H1 (cell line): Measurements from ENCODE around the gene NXN. TPM values are rescaled to one million over a fixed set of nuclear protein-coding genes. Genes with fewer than 3 reads are reported as not detected.

ENCODE experiments used
- CTCF ChIA-PET: fragments of 300-600 bp; sonication (Branson Sonifier 250); formaldehyde crosslinking; loops from one replicate; lab custom pipeline; 2021; ENCODE audit not compliant: partially characterized antibody; lab: Charles Lee
- POLR2A ChIA-PET: fragments of 300-600 bp; sonication (Branson Sonifier 250); formaldehyde crosslinking; loops from one replicate; lab custom pipeline; 2021; ENCODE audit warnings: inconsistent platforms; ENCODE audit not compliant: partially characterized antibody; lab: Charles Lee
- DNase-seq, 2 experiments: peaks; one replicate each; pipeline versions ENCODE4 v3.0.0 to v3.0.0-alpha.2; 2010 to 2022; ENCODE audit warnings: low spot score in 2 of 2, low read depth in 1 of 2, mixed read lengths in 1 of 2
- FAIRE-seq: peaks from 2 replicates; lab custom pipeline; 2011; peaks lifted over from hg19 to GRCh38; lab: Jason Lieb, UNC
- H2AFZ ChIP-seq: 2 replicates; pipeline ENCODE4 v1.8.1; 2012; ENCODE audit warnings: low read length, inconsistent platforms
- H2AK5ac ChIP-seq: 2 replicates; pipeline ENCODE4 v1.6.1; 2013; ENCODE audit warnings: low read depth, low read length
- H2BK120ac ChIP-seq: replicated peaks from 2 replicates; pipeline ENCODE3; 2013; ENCODE audit warnings: low read depth, low read length, inconsistent platforms
- H2BK12ac ChIP-seq: 2 replicates; pipeline ENCODE4 v1.6.1; 2013; ENCODE audit warnings: low read depth, low read length
- H2BK15ac ChIP-seq: 2 replicates; pipeline ENCODE4 v1.6.1; 2013; ENCODE audit warnings: low read length
- H2BK20ac ChIP-seq: 2 replicates; pipeline ENCODE4 v1.6.1; 2013; ENCODE audit warnings: low read length
- H2BK5ac ChIP-seq: 2 replicates; pipeline ENCODE4 v1.6.1; 2013; ENCODE audit warnings: low read depth, low read length
- H3K14ac ChIP-seq: 2 replicates; pipeline ENCODE4 v1.6.1; 2013; ENCODE audit warnings: inconsistent platforms; ENCODE audit not compliant: insufficient read length
- H3K18ac ChIP-seq: 2 replicates; pipeline ENCODE4 v1.6.1; 2013; ENCODE audit warnings: low read length; ENCODE audit errors: extremely low read depth
- H3K23ac ChIP-seq: 2 replicates; pipeline ENCODE4 v1.6.1; 2013; ENCODE audit warnings: inconsistent platforms; ENCODE audit not compliant: insufficient read length
- H3K23me2 ChIP-seq: 2 replicates; pipeline ENCODE4 v1.6.1; 2013; ENCODE audit warnings: low read depth, low read length
- H3K27ac ChIP-seq: 2 replicates; pipeline ENCODE4 v1.6.1; 2011; ENCODE audit warnings: low read depth, low read length, inconsistent platforms
- H3K27me3 ChIP-seq, 4 experiments: replicated peaks in 1 of 4; 1 replicate in 1 of 4; 2 replicates in 3 of 4; pipeline versions ENCODE4 v1.6.1 to v1.8.1; 2011 to 2013; ENCODE audit warnings: low read length in 3 of 4, mild to moderate bottlenecking in 3 of 4, inconsistent platforms in 2 of 4, mixed read lengths in 2 of 4, moderate library complexity in 1 of 4; ENCODE audit not compliant: control insufficient read depth in 3 of 4, insufficient read depth in 3 of 4; ENCODE audit errors: extremely low read depth in 1 of 4
- H3K36me3 ChIP-seq, 4 experiments: 2 replicates each; pipeline versions ENCODE4 v1.6.1 to v1.8.1; 2011 to 2013; ENCODE audit warnings: mild to moderate bottlenecking in 4 of 4, low read length in 3 of 4, moderate library complexity in 2 of 4, control low read depth in 1 of 4, inconsistent platforms in 1 of 4; ENCODE audit not compliant: insufficient read depth in 4 of 4, control insufficient read depth in 2 of 4
- H3K4ac ChIP-seq: replicated peaks from 2 replicates; pipeline ENCODE3; 2013; ENCODE audit warnings: low read length, low read depth, mixed read lengths, inconsistent platforms; ENCODE audit not compliant: insufficient read length
- H3K4me1 ChIP-seq, 4 experiments: replicated peaks in 1 of 4; 1 replicate in 1 of 4; 2 replicates in 3 of 4; pipeline versions ENCODE4 v1.6.1 to v1.8.1; 2011 to 2013; ENCODE audit warnings: low read length in 3 of 4, inconsistent platforms in 2 of 4, mixed read lengths in 1 of 4; ENCODE audit not compliant: insufficient read depth in 4 of 4, control insufficient read depth in 3 of 4
- H3K4me2 ChIP-seq, 2 experiments: 2 replicates each; pipeline versions ENCODE4 v1.6.1 to v1.8.1; 2011 to 2013; ENCODE audit warnings: low read depth in 2 of 2, low read length in 2 of 2, control low read depth in 1 of 2, inconsistent platforms in 1 of 2, mild to moderate bottlenecking in 1 of 2; ENCODE audit not compliant: insufficient read depth in 1 of 2
- H3K4me3 ChIP-seq, 4 experiments: fragments of 200-600, 300-600 bp in 1 of 4; sonication (generic), shearing (Covaris generic), sonication (Bioruptor Twin) in 1 of 4; 2 replicates each; pipeline versions ENCODE4 v1.5.1 to v1.8.1; 2011 to 2016; ENCODE audit warnings: low read length in 4 of 4, low read depth in 3 of 4, control low read depth in 2 of 4, inconsistent platforms in 2 of 4, mild to moderate bottlenecking in 2 of 4, mixed read lengths in 1 of 4, moderate library complexity in 1 of 4; ENCODE audit not compliant: insufficient read depth in 2 of 4; ENCODE audit errors: extremely low read depth in 1 of 4
- H3K56ac ChIP-seq: replicated peaks from 2 replicates; pipeline ENCODE3; 2013; ENCODE audit warnings: low read depth, mild to moderate bottlenecking, mixed read lengths, low read length, inconsistent platforms; ENCODE audit not compliant: insufficient read length
- H3K79me1 ChIP-seq: 2 replicates; pipeline ENCODE4 v1.6.1; 2013; ENCODE audit warnings: low read depth, low read length, control low read depth
- H3K79me2 ChIP-seq, 2 experiments: 2 replicates each; pipeline versions ENCODE4 v1.6.1 to v1.8.1; 2012 to 2013; ENCODE audit warnings: low read length in 2 of 2, mild to moderate bottlenecking in 2 of 2, inconsistent platforms in 1 of 2; ENCODE audit not compliant: insufficient read depth in 2 of 2, control insufficient read depth in 1 of 2
- H3K9ac ChIP-seq, 4 experiments: replicated peaks in 1 of 4; 1 replicate in 1 of 4; 2 replicates in 3 of 4; pipeline versions ENCODE4 v1.6.1 to v1.8.1; 2011 to 2013; ENCODE audit warnings: low read depth in 3 of 4, low read length in 3 of 4, control low read depth in 2 of 4, mild to moderate bottlenecking in 2 of 4, moderate library complexity in 2 of 4, inconsistent platforms in 1 of 4; ENCODE audit errors: extremely low read depth in 1 of 4
- H3K9me3 ChIP-seq, 2 experiments: 2 replicates each; pipeline versions ENCODE4 v1.6.1 to v1.8.1; 2012 to 2013; ENCODE audit warnings: mild to moderate bottlenecking in 2 of 2, moderate library complexity in 2 of 2, control low read depth in 1 of 2, inconsistent platforms in 1 of 2, low read depth in 1 of 2, low read length in 1 of 2, mixed read lengths in 1 of 2; ENCODE audit not compliant: insufficient read depth in 2 of 2
- H4K20me1 ChIP-seq, 2 experiments: replicated peaks in 1 of 2; 2 replicates each; pipeline versions ENCODE3 to v1.8.1; 2011 to 2013; ENCODE audit warnings: inconsistent platforms in 2 of 2, low read length in 2 of 2, mild to moderate bottlenecking in 1 of 2; ENCODE audit not compliant: insufficient read depth in 2 of 2, control insufficient read depth in 1 of 2
- H4K5ac ChIP-seq: 2 replicates; pipeline ENCODE4 v1.6.1; 2013; ENCODE audit warnings: low read length, low read depth, mixed read lengths, inconsistent platforms; ENCODE audit not compliant: insufficient read length
- H4K8ac ChIP-seq: 2 replicates; pipeline ENCODE4 v1.8.0; 2013; ENCODE audit warnings: mild to moderate bottlenecking, moderate library complexity, low read length, inconsistent platforms; ENCODE audit not compliant: insufficient read depth; ENCODE audit errors: extremely low read depth
- H4K91ac ChIP-seq: replicated peaks from 2 replicates; pipeline ENCODE3; 2013; ENCODE audit warnings: low read length, mixed read lengths, inconsistent platforms; ENCODE audit not compliant: insufficient read length
- BRCA1 ChIP-seq: IDR thresholded peaks from 2 replicates; pipeline ENCODE4 v1.6.1; 2012; ENCODE audit warnings: low read depth, low read length, improper control_type of control experiment
- CHD1 ChIP-seq: IDR thresholded peaks from 2 replicates; pipeline ENCODE4 v1.6.1; 2012; ENCODE audit warnings: low read depth, low read length, improper control_type of control experiment
- NRF1 ChIP-seq: IDR thresholded peaks from 2 replicates; pipeline ENCODE4 v1.6.1; 2011; ENCODE audit warnings: mild to moderate bottlenecking, low read depth, low read length, improper control_type of control experiment
- RBBP5 ChIP-seq: IDR thresholded peaks from 2 replicates; pipeline ENCODE4 v1.7.1; 2012; ENCODE audit warnings: low read depth, mild to moderate bottlenecking, inconsistent platforms, low read length, moderate library complexity, borderline replicate concordance
- RNF2 ChIP-seq: fragments of 200-900, 300-1000 bp; sonication (generic); IDR thresholded peaks from 2 replicates; pipeline ENCODE4 v1.7.1; 2016; ENCODE audit warnings: borderline replicate concordance, low read depth, mild to moderate bottlenecking, antibody characterized with exemption, low read length; ENCODE audit not compliant: poor library complexity, severe bottlenecking; ENCODE audit errors: missing control alignments
- ZNF274 ChIP-seq: IDR thresholded peaks from 2 replicates; pipeline ENCODE4 v1.7.0; 2012; ENCODE audit warnings: low read length, borderline replicate concordance; ENCODE audit errors: extremely low read depth
- WGBS, 2 experiments: shearing (Covaris generic) in 1 of 2; methylation state at CpG; one replicate each; pipeline versions ENCODE4 v1.1.6 to v1.1.7; 2013 to 2015; ENCODE audit warnings: low lambda C conversion rate in 2 of 2, mixed read lengths in 2 of 2, inconsistent platforms in 1 of 2, low coverage in 1 of 2, missing lambda C conversion rate in 1 of 2; ENCODE audit not compliant: insufficient replicate concordance in 2 of 2, insufficient coverage in 1 of 2, insufficient read length in 1 of 2; ENCODE audit errors: extremely low coverage in 1 of 2, missing lambda C conversion rate in 1 of 2; 5-methylcytosine and 5-hydroxymethylcytosine counted together
- polyA plus RNA-seq, 7 experiments: library from polyadenylated mRNA; depleted of rRNA in 3 of 7; stranded (reverse) in 5 of 7; unstranded in 2 of 7; fragments of >200 nt in 5 of 7; fragments of 200-250 nt in 2 of 7; gene quantifications; 1 replicate in 5 of 7; 2 replicates in 1 of 7; 4 replicates in 1 of 7; pipeline versions ENCODE4 v1.2.1 to v1.2.3, GENCODE V29; 2011 to 2013; ENCODE audit warnings: missing spikeins in 2 of 7, mixed read lengths in 2 of 7
- total RNA-seq: library from RNA; stranded (reverse); fragmentation: NEBNext Ultra II Directional; extraction: Animal tissue kit (Norgen Biotek cat#: 25700); gene quantifications from 2 replicates; pipeline ENCODE4 v1.2.1, GENCODE V29; 2021

NXN gene
- total and polyA plus RNA-seq, 2 of the 8 experiments (the other 6 are each of a cell fraction or from before 2014, with no cell fraction given) = 94.1 to 107 TPM

GRCh38 chr17:826778-827177 lies 152.8 kb downstream of the NXN start:
- no peak overlapping the region for H3K4me3 ChIP-seq
- H2BK15ac ChIP-seq = no peak overlapping the region
- no peak overlapping the region for H2AK5ac ChIP-seq
- H3K9ac ChIP-seq = no peak overlapping the region
- peaks cover 0 to 9% of the 10 kb centered on the region in 2 experiments; a peak in 1 of 4 replicates for H3K79me2 ChIP-seq
- ChIA-PET POLR2A (interaction anchor here (0.6 kb wide), 1 partner anchor 68 kb away, joined by 4 read pairs; no protein-coding TSS in a partner anchor), CTCF (interaction anchor here (1.3 kb wide), 1 partner anchor 31 kb away, joined by 4 read pairs; no protein-coding TSS in a partner anchor)
- H3K4me2 ChIP-seq = no peak overlapping the region
- no peak overlapping the region; the same call in 1 of the 2 replicates for H4K8ac ChIP-seq
- no peaks in the 10 kb centered on the region for H3K9me3 ChIP-seq
- 0 out of 2 replicates have a peak, but pooled peaks cover 2% of the 10 kb centered on the region for H3K79me1 ChIP-seq
- TF ChIP-seq ZNF274 (no peak), RNF2 (no peak), NRF1 (no peak), RBBP5 (no peak), BRCA1 (no peak), CHD1 (no peak)
- FAIRE-seq (no peak), DNase-seq (no peak)
- H4K5ac ChIP-seq = no peak overlapping the region
- H3K23me2 ChIP-seq = no peaks in the 10 kb centered on the region
- H4K20me1 ChIP-seq = peaks cover 2% of the 10 kb centered on the region in 2 experiments
- no peaks in the 10 kb centered on the region for H3K27me3 ChIP-seq
- H3K36me3 ChIP-seq = peaks cover 5 to 10% (median 7%) of the 10 kb centered on the region in 4 experiments; a peak in 6 of 8 replicates
- H2BK120ac ChIP-seq = no peak overlapping the region
- H3K23ac ChIP-seq = no peak overlapping the region
- no peak overlapping the region for H3K18ac ChIP-seq
- H3K56ac ChIP-seq = no peak overlapping the region
- no peak overlapping the region for H2BK20ac ChIP-seq
- H2BK12ac ChIP-seq = no peak overlapping the region
- H3K27ac ChIP-seq = no peak overlapping the region; the same call in 1 of the 2 replicates
- 94% methylated on average over 21 of the region's 21 CpGs; no CpG with 5 or more reads in 1 of the 2 experiments for WGBS, 2 experiments
- H3K14ac ChIP-seq = no peak overlapping the region
- no peak overlapping the region for H4K91ac ChIP-seq
- H3K4ac ChIP-seq = no peak overlapping the region
- no peaks in the 10 kb centered on the region; a peak in 1 of 7 replicates for H3K4me1 ChIP-seq
- no peak overlapping the region for H2AFZ ChIP-seq
- no peak overlapping the region for H2BK5ac ChIP-seq
